C1 segment of cervical spinal cord (tissue), 14 donors: ENCODE results near the gene PLEKHH2.
"Not testable (repeated sequence)": the region's sequence is repeated elsewhere in the genome, so short reads cannot be mapped to it uniquely, and the experiment has no call there.

ENCODE experiments used
- DNase-seq, 14 donors: peaks; one replicate each; lab custom pipeline; 2025; lab: John Stamatoyannopoulos, UW

PLEKHH2 gene

GRCh38 chr2:43715300-43716098 lies 78.4 kb downstream of the PLEKHH2 start:
- DNase-seq: no peak

DNA sequence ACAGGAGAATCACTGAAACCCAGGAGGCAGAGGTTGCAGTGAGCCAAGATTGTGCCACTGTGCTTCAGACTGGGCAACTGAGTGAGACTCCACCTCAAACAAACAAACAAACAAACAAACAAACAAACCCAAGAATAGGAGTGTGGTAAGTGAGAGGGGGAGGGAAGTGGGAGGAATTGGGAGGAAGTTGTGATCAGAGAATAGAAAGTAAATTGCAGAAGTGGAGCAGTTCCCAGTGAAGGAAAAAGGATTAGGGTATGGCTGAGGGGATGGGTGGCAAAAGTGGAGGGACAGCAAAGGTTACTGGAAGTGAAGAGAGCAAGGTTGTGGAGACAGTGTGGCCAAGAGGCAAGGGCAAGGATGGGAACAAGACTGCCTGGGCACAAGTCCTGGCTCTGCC lies 80.3 kb downstream of the PLEKHH2 start:
- DNase-seq: no peak

DNA sequence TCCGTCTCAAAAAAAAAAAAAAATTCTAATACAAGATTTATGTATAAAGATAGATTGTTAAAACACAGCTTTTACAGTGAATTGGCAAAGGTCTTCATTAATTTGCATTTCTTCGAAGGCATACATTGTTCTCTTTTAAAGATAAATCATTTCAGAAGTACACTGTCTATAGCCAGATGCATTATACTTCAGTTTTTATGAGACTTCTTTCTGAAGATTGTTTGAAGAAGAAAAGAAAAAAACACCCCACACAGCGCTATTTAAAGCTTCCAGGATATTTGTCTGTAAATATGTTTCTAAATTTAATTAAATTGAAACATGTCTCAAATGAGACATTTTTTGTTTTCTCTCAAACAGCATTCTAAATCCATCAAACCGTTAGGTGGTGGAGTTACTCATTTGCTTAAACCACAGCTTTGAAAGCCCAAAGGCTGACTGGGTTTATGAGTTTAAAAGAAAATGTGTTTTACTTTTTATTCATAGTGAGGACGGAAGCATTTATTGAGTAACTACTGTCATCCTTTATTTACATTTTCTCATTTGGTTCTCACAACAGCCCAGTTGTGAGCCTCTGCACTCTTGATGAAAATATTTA lies 81.6 kb downstream of the PLEKHH2 start:
- no peak for DNase-seq

- no peak for DNase-seq
Measured at GRCh38 chr2:43724728-43725526, 87.9 kb downstream of the PLEKHH2 start.

GRCh38 chr2:43725711-43726246 lies 88.7 kb downstream of the PLEKHH2 start:
- no peak for DNase-seq

DNA sequence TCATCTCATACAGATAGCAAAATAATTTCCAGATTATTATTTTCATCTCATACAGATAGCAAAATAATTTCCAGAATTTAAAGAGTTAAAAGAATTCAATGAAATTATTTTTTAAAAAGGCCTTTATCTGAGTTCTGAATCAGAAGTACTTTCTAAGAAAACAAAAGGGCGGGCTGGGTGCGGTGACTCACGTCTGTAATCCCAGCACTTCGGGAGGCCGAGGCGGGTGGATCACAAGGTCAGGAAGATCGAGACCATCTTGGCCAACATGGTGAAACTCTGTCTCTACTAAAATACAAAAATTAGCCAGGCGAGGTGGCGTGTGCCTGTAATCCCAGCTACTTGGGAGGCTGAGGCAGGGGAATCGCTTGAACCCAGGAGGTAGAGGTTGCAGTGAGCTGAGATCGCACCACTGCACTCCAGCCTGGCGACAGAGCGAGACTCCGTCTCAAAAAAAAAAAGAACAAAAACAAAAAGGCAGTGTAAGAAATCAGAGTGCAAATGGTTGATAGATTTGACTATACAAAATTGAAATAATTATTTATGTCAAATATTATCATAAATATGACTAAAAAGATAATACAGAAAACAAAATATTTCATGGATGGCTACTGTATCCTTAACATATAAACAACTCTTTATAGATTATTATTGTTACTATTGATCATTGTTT lies 90.0 kb downstream of the PLEKHH2 start:
- DNase-seq: not testable (repeated sequence)

GRCh38 chr2:43727634-43728014 lies 90.6 kb downstream of the PLEKHH2 start:
- no peak for DNase-seq

DNA sequence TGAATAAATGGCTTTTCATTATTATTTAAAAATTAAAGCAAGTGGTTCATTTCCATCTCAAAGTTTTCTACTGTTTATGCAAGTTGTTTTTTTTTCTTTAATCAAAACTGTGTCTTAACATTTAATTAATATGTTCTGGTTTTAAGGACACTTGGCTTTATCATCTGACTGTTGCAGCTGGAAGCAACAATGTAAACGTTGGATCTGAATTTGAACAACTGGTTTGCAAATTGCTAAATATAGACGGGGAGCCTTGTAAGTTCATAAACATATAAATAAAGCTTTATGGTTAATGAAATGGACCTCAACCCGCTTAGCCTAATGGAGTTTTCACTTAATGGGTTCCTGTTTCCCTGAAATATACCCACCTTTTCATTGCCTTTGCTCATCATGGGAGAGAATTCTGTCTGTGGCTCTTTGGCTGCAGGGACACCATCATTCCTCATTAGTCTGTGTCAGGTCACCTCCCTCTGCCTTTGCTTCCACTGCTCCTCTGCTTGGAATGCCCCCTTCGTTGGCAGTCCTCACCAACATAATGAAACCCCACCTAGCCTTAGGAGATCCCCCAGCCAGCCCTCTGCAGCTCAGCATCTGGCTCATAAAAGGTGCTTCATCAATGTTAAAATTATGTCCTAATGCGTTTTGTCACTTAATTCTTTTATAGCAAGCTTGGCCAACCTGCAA lies 92.6 kb downstream of the PLEKHH2 start:
- DNase-seq: no peak

GRCh38 chr2:43731211-43731610 lies 94.2 kb downstream of the PLEKHH2 start:
- DNase-seq: no peak

DNA sequence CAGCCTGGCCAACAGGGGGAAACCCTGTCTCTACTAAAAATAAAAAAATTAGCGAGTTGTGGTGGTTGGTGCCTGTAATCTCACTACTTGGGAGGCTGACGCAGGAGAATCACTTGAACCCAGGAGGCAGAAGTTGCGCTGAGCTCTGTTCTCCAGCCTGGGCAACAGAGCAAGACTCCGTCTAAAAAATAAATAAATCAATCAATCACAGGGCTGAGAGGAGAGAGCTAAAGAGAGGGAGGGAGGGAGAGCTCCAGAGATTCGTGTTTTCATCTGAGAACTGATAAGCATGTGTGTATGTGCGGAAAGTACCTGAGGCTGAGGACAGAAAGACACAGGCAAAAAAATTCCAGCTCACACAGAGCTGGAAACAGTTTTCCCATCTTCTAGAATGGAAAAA lies 99.6 kb downstream of the PLEKHH2 start:
- DNase-seq: no peak

- DNase-seq: no peak
Measured at GRCh38 chr2:43737097-43737854, 100.2 kb downstream of the PLEKHH2 start.

DNA sequence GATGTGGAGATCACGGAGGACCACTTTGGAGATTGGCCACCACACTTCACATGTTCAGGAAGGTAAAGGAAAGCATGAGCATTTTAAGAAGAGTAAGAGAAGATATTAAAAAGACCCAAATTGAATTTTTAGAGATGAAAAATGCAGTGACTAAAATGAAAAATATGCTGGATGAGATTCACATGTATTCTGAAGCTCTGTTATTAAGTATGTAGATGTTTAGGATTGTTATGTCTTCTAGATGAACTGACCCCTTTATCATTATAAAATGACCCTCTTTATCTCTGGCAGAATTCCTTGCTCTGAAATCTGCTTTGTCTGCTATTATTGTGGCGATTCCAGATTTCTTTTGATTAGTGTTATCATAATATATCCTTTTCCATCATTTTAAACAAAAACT lies 100.8 kb downstream of the PLEKHH2 start:
- no peak for DNase-seq

- no peak for DNase-seq
Measured at GRCh38 chr2:43738257-43738656, 101.2 kb downstream of the PLEKHH2 start.

DNA sequence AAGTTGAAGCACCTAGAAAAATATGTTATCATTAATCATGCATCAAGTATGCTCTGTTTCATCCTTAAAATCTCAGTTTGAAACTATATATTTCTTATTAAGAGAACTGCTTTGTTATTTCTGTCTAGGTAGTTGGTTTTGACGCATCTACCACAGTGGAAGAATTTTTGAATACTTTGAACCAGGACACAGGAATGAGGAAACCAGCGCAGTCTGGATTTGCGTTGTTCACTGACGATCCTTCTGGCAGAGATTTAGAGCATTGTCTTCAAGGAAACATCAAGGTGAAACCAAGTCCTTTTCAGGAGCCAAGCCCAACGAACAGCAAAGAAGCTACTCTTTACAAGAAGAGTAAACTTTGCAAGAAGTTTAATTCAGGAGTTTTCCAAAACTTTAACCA lies 106.6 kb downstream of the PLEKHH2 start:
- DNase-seq: no peak

DNA sequence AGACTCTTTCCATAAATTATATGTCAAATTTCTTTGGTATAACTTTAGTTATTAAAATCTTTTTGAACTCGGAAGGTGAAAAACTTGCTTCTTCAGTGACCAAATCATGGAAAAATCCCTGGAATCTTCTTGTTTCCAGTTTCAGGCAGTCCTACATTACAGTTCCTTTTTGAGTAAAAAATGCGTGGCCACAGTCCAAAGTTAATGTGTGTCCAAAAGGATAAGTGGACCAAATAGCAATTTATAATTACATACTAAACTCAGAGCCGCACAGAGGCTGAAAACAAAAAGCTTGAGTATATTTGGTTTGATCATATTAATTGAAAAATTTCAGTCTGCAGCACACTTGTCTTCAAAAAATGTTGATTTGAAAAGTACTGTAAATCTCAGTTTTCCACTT lies 108.4 kb downstream of the PLEKHH2 start:
- DNase-seq: no peak

DNA sequence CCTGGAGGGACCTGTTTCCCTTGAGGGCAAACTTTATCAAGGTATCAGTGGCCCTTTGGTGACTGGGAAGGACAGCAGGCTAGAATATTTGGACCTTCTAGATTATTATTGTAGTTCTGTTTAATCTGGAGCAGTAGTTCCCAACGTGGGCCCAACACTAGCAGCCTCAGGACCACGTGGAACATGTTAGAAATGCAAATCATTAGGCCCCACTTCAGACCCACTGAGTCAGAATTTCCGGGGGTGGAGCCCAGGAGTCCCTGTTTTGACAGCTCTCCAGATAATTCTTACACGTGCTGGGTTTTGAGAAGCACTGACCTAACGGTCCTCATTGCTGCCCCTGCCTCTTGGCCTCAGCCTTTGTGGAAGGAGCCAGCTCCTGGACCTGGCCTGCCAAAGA lies 111.3 kb downstream of the PLEKHH2 start:
- DNase-seq: no peak

GRCh38 chr2:43749583-43749982 lies 112.5 kb downstream of the PLEKHH2 start:
- peak in 1 of 14 donors; percentile 4 for DNase-seq

- DNase-seq: no peak
Measured at GRCh38 chr2:43751476-43751990, 114.5 kb downstream of the PLEKHH2 start.

DNA sequence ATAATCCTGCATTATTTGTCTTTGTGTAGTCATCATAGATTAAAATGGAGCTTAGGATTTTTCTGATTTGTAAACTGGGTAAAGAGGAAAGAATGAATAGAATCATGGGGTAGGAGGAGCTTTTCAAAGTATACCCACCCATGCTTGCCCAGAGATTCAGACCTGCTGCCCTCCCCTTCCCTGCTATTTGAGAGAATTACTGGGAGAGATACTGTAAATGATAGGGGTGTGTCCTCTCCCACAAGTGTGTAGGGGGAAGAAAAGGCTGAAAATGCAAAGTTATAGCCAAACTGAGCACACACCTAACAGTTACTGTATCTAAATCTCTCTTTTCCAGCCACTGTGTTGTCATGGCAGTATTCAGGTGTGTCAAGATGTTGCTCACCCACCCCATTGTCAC lies 115.2 kb downstream of the PLEKHH2 start:
- DNase-seq: no peak

DNA sequence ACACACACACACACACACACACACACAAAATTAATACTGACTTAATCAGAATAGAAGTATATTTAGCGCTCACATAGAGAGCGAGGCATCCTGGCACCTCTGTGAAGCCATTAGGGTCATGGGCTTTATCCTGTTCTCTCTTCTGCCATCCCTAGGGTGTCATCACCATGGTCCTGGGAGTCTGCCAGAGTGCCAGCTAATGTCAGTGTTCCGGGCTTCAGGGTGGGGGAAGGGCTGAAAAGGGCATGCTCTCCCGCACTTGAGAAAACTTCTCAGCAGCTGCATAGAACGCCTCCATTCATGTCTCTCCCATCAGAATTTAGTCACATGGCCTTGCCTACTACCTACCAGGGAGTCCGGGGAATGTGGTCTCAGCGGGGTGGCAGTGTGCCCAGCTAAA lies 117.1 kb downstream of the PLEKHH2 start:
- DNase-seq: peak in 4 of 14 donors; percentile 4 to 44 (median 10)
